IMR-90 (cell line): ENCODE results near the gene DPH7. TPM values are rescaled to one million over a fixed set of nuclear protein-coding genes. Genes with fewer than 3 reads are reported as not detected.

Experiments
- ATAC-seq: fragments of 200-7000 bp; cut with Tn5 transposase; 2 replicates; pipeline ENCODE4 v1.9.1; 2020; ENCODE audit warnings: low read depth, mild to moderate bottlenecking, moderate library complexity
- BruUV-seq: library from RNA; stranded (reverse); fragments of 400-500 nt; replicated peaks from 2 replicates; lab custom pipeline; 2021; lab: Mats Ljungman, UMichigan
- CTCF ChIA-PET: fragments of 300-600 bp; formaldehyde crosslinking; extraction: SDS; loops from one replicate; lab custom pipeline; 2021; ENCODE audit warnings: antibody characterized with exemption; lab: Yijun Ruan, JAX
- POLR2A ChIA-PET: fragments of 300-600 bp; sonication (Branson Sonifier 250); formaldehyde crosslinking; loops from one replicate; lab custom pipeline; 2022; ENCODE audit warnings: antibody characterized with exemption; ENCODE audit not compliant: unreplicated experiment; lab: Charles Lee
- DNase-seq: peaks from one replicate; pipeline ENCODE4 v3.0.0; 2013
- H2AFZ ChIP-seq: replicated peaks from 2 replicates; pipeline ENCODE3; 2013; ENCODE audit warnings: low read length, mild to moderate bottlenecking; ENCODE audit not compliant: poor library complexity
- H2AK5ac ChIP-seq: 2 replicates; pipeline ENCODE4 v1.6.1; 2013; ENCODE audit warnings: low read depth, low read length, inconsistent platforms
- H2AK9ac ChIP-seq: replicated peaks from 2 replicates; pipeline ENCODE3; 2013; ENCODE audit warnings: mild to moderate bottlenecking, low read depth, low read length, moderate library complexity; ENCODE audit not compliant: poor library complexity
- H2BK120ac ChIP-seq: 2 replicates; pipeline ENCODE4 v1.6.1; 2013; ENCODE audit warnings: low read depth, low read length, inconsistent platforms
- H2BK15ac ChIP-seq: 3 replicates; pipeline ENCODE4 v1.6.1; 2013; ENCODE audit warnings: low read depth, low read length, inconsistent platforms
- H2BK20ac ChIP-seq: 2 replicates; pipeline ENCODE4 v1.6.1; 2013; ENCODE audit warnings: low read depth, mild to moderate bottlenecking, inconsistent platforms, low read length, moderate library complexity
- H2BK5ac ChIP-seq: 2 replicates; pipeline ENCODE4 v1.6.1; 2013; ENCODE audit warnings: mild to moderate bottlenecking, low read depth, low read length, inconsistent platforms; ENCODE audit not compliant: poor library complexity, severe bottlenecking
- H3K14ac ChIP-seq: replicated peaks from 2 replicates; pipeline ENCODE4 v1.6.1; 2013; ENCODE audit warnings: low read depth, low read length, inconsistent platforms
- H3K18ac ChIP-seq: 2 replicates; pipeline ENCODE4 v1.6.1; 2013; ENCODE audit warnings: low read depth, low read length, control low read depth
- H3K23ac ChIP-seq: 2 replicates; pipeline ENCODE4 v1.6.1; 2013; ENCODE audit warnings: low read depth, low read length, inconsistent platforms
- H3K27ac ChIP-seq: 2 replicates; pipeline ENCODE4 v1.5.1; 2013; ENCODE audit warnings: mild to moderate bottlenecking, control low read depth, low read length; ENCODE audit not compliant: insufficient read depth
- H3K27me3 ChIP-seq: 2 replicates; pipeline ENCODE4 v1.6.1; 2013; ENCODE audit warnings: low read length; ENCODE audit not compliant: control insufficient read depth, insufficient read depth
- H3K36me3 ChIP-seq: 2 replicates; pipeline ENCODE4 v1.6.1; 2013; ENCODE audit warnings: low read length, mixed read lengths; ENCODE audit not compliant: control insufficient read depth, insufficient read depth
- H3K4ac ChIP-seq: 2 replicates; pipeline ENCODE4 v1.6.1; 2013; ENCODE audit warnings: low read depth, low read length, inconsistent platforms
- H3K4me1 ChIP-seq: 2 replicates; pipeline ENCODE4 v1.6.1; 2013; ENCODE audit warnings: low read length, mixed read lengths; ENCODE audit not compliant: control insufficient read depth, insufficient read depth
- H3K4me2 ChIP-seq: 2 replicates; pipeline ENCODE4 v1.6.1; 2013; ENCODE audit warnings: low read depth, mild to moderate bottlenecking, control low read depth, low read length, moderate library complexity
- H3K4me3 ChIP-seq: 2 replicates; pipeline ENCODE4 v1.5.1; 2013; ENCODE audit warnings: low read depth, mild to moderate bottlenecking, control low read depth, low read length, moderate library complexity; ENCODE audit not compliant: insufficient read depth
- H3K56ac ChIP-seq: 2 replicates; pipeline ENCODE4 v1.6.1; 2013; ENCODE audit warnings: low read length, inconsistent platforms; ENCODE audit not compliant: insufficient read depth; ENCODE audit errors: extremely low read depth
- H3K79me1 ChIP-seq, 2 experiments: 2 replicates each; pipeline ENCODE4 v1.6.1; 2013; ENCODE audit warnings: low read length in 2 of 2, inconsistent platforms in 1 of 2, low read depth in 1 of 2
- H3K9ac ChIP-seq: 2 replicates; pipeline ENCODE4 v1.6.1; 2013; ENCODE audit warnings: low read depth, low read length, control low read depth
- H3K9me1 ChIP-seq: 2 replicates; pipeline ENCODE4 v1.6.1; 2013; ENCODE audit warnings: low read length, inconsistent platforms; ENCODE audit not compliant: insufficient read depth
- H3K9me3 ChIP-seq: 2 replicates; pipeline ENCODE4 v1.6.1; 2013; ENCODE audit warnings: low read length; ENCODE audit not compliant: control insufficient read depth, insufficient read depth
- H4K20me1 ChIP-seq: 2 replicates; pipeline ENCODE4 v1.6.1; 2013; ENCODE audit warnings: low read length, inconsistent platforms; ENCODE audit not compliant: insufficient read depth
- H4K5ac ChIP-seq: 2 replicates; pipeline ENCODE4 v1.6.1; 2013; ENCODE audit warnings: mild to moderate bottlenecking, low read depth, low read length, control low read depth
- H4K8ac ChIP-seq, 2 experiments: 2 replicates each; pipeline ENCODE4 v1.6.1; 2013; ENCODE audit warnings: low read depth in 2 of 2, low read length in 2 of 2, control low read depth in 1 of 2, inconsistent platforms in 1 of 2
- H4K91ac ChIP-seq: 2 replicates; pipeline ENCODE4 v1.6.1; 2013; ENCODE audit warnings: low read depth, low read length, inconsistent platforms; ENCODE audit not compliant: insufficient read depth
- BHLHE40 ChIP-seq: fragments of 150-350 bp; IDR thresholded peaks from 2 replicates; pipeline ENCODE4 v1.6.1; 2016; ENCODE audit warnings: mild to moderate bottlenecking, low read depth, low read length
- CEBPB ChIP-seq: IDR thresholded peaks from 2 replicates; pipeline ENCODE4 v1.6.1; 2012; ENCODE audit warnings: low read depth, low read length, improper control_type of control experiment
- CHD1 ChIP-seq: IDR thresholded peaks from 2 replicates; pipeline ENCODE4 v1.6.1; 2012; ENCODE audit warnings: low read depth, low read length, improper control_type of control experiment
- ELK1 ChIP-seq: fragments of 150-350 bp; IDR thresholded peaks from 2 replicates; pipeline ENCODE4 v1.6.1; 2016; ENCODE audit warnings: low read depth, mild to moderate bottlenecking, low read length, moderate library complexity, borderline replicate concordance
- FOS ChIP-seq: fragments of 150-350 bp; IDR thresholded peaks from 2 replicates; pipeline ENCODE4 v1.6.1; 2016; ENCODE audit warnings: low read depth, low read length
- MAFK ChIP-seq: IDR thresholded peaks from 2 replicates; pipeline ENCODE4 v1.6.1; 2012; ENCODE audit warnings: low read depth, low read length, improper control_type of control experiment
- MAZ ChIP-seq: IDR thresholded peaks from 2 replicates; pipeline ENCODE4 v1.6.1; 2012; ENCODE audit warnings: low read depth, mild to moderate bottlenecking, low read length, improper control_type of control experiment, moderate library complexity, borderline replicate concordance
- MXI1 ChIP-seq: IDR thresholded peaks from 2 replicates; pipeline ENCODE4 v1.6.1; 2012; ENCODE audit warnings: low read depth, mild to moderate bottlenecking, low read length, moderate library complexity, borderline replicate concordance
- NFE2L2 ChIP-seq: fragments of 150-350 bp; IDR thresholded peaks from 2 replicates; pipeline ENCODE4 v1.6.1; 2016; ENCODE audit warnings: low read depth, mild to moderate bottlenecking, low read length
- RAD21 ChIP-seq: IDR thresholded peaks from 2 replicates; pipeline ENCODE4 v1.6.1; 2012; ENCODE audit warnings: low read length, improper control_type of control experiment
- RCOR1 ChIP-seq: IDR thresholded peaks from 2 replicates; pipeline ENCODE4 v1.6.1; 2012; ENCODE audit warnings: mild to moderate bottlenecking, low read length, improper control_type of control experiment; ENCODE audit not compliant: insufficient replicate concordance
- RFX5 ChIP-seq: IDR thresholded peaks from 2 replicates; pipeline ENCODE4 v1.8.0; 2012; ENCODE audit warnings: low read depth, mild to moderate bottlenecking, low read length, moderate library complexity
- SMC3 ChIP-seq: fragments of 150-350 bp; IDR thresholded peaks from 2 replicates; pipeline ENCODE4 v1.6.1; 2016; ENCODE audit warnings: low read depth, mild to moderate bottlenecking, antibody characterized with exemption, low read length, moderate library complexity
- USF2 ChIP-seq: fragments of 150-350 bp; IDR thresholded peaks from 2 replicates; pipeline ENCODE4 v1.6.1; 2017; ENCODE audit warnings: mild to moderate bottlenecking, antibody characterized with exemption, low read length, low read depth
- WGBS, 2 experiments: methylation state at CpG; one replicate each; pipeline versions ENCODE4 v1.1.5 to v1.1.7; 2013; ENCODE audit warnings: missing lambda C conversion rate in 2 of 2; ENCODE audit not compliant: insufficient read length in 1 of 2; ENCODE audit errors: extremely low coverage in 2 of 2; 5-methylcytosine and 5-hydroxymethylcytosine counted together
- dilution Hi-C: fragments of 300-500 bp; cut with HindIII; formaldehyde crosslinking; loops from one replicate; pipeline ENCODE4 v1.14.3; 2018; ENCODE audit warnings: low sequenced_read_pairs; ENCODE audit not compliant: unreplicated experiment
- in situ Hi-C: fragments of 300-500 bp; cut with MboI; formaldehyde crosslinking; loops from 3 replicates; pipeline ENCODE4 v1.14.3; 2019; ENCODE audit warnings: low sequenced_read_pairs, inconsistent platforms, mixed read lengths
- intact Hi-C: fragments of 100-400 bp; cut with micrococcal nuclease; formaldehyde crosslinking; loops from 2 replicates; pipeline ENCODE4 v1.10.0; 2022
- polyA plus RNA-seq, 3 experiments: library from polyadenylated mRNA; depleted of rRNA; stranded (reverse); fragments of >200 nt; gene quantifications; 2 replicates each; pipeline ENCODE4 v1.2.3, GENCODE V29; 2012; ENCODE audit warnings: low replicate concordance in 1 of 3
- total RNA-seq: library from RNA; depleted of rRNA; stranded (reverse); fragments of >200 nt; gene quantifications from 2 replicates; pipeline ENCODE4 v1.2.3, GENCODE V29; 2012

Gene DPH7
- total and polyA plus RNA-seq, 2 of the 4 experiments (the other 2 are of a cell fraction), result 12.5 to 33.7 TPM

GRCh38 chr9:137506702-137507171 is 72.0 kb downstream of the DPH7 start:
- intact Hi-C loops (no loop called here), dilution Hi-C loops (no loop called here), in situ Hi-C loops (no loop called here)
- Histone ChIP-seq H2BK5ac (no peak overlapping the region), H2BK20ac (no peak overlapping the region), H3K79me1 (no peaks in the 10 kb centered on the region), H3K4me3 (no peak overlapping the region), H3K14ac (no peak overlapping the region), H3K27ac (no peak overlapping the region), H3K4me2 (no peak overlapping the region), H4K20me1 (no peaks in the 10 kb centered on the region), H3K27me3 (no peaks in the 10 kb centered on the region; the same call in 1 of the 2 replicates), H3K9me1 (no peaks in the 10 kb centered on the region), H3K23ac (no peak overlapping the region), H3K9me3 (peaks cover 2% of the 10 kb centered on the region; the same call in 1 of the 2 replicates), H4K5ac (no peak overlapping the region), H3K18ac (no peak overlapping the region), H2BK120ac (no peak overlapping the region), H3K4ac (no peak overlapping the region), H3K9ac (no peak overlapping the region), H4K91ac (no peak overlapping the region), H2AK9ac (no peak overlapping the region), H2AFZ (no peak overlapping the region), H2BK15ac (no peak overlapping the region), H3K4me1 (no peaks in the 10 kb centered on the region), H2AK5ac (no peak overlapping the region), H3K36me3 (no peaks in the 10 kb centered on the region), H4K8ac (no peak overlapping the region), H3K56ac (no peak overlapping the region)
- DNase-seq, result peak; percentile 38
- ATAC-seq, result no peak
- TF ChIP-seq USF2 (no peak), RCOR1 (no peak), MAFK (no peak), MXI1 (no peak), CHD1 (no peak), ELK1 (no peak), RAD21 (no peak), FOS (no peak), BHLHE40 (no peak), MAZ (no peak), RFX5 (no peak), CEBPB (no peak), NFE2L2 (no peak), SMC3 (no peak)
- WGBS, 2 experiments, result 67% methylated on average over 20 of the region's 26 CpGs; no CpG with 5 or more reads in 1 of the 2 experiments
- no TSS peak for BruUV-seq
- POLR2A ChIA-PET, result no interaction called here
- CTCF ChIA-PET, result no interaction called here
